H9 (cell line): ENCODE measurements around the gene CEP128. TPM values are rescaled to one million over a fixed set of nuclear protein-coding genes. Genes with fewer than 3 reads are reported as not detected.

Experiments
- DNase-seq: peaks from one replicate; pipeline ENCODE4 v3.0.0-alpha.2; 2017
- H2AFZ ChIP-seq: one replicate; pipeline ENCODE4 v1.6.1; 2013; ENCODE audit warnings: mild to moderate bottlenecking, low read length, control low read depth, moderate library complexity
- H2AK5ac ChIP-seq: 2 replicates; pipeline ENCODE4 v1.6.1; 2013; ENCODE audit warnings: low read length, control low read depth, mixed read lengths; ENCODE audit not compliant: insufficient read length
- H2BK120ac ChIP-seq: one replicate; pipeline ENCODE4 v1.6.1; 2013; ENCODE audit warnings: low read depth, mild to moderate bottlenecking, low read length, control low read depth, inconsistent platforms; ENCODE audit not compliant: poor library complexity, severe bottlenecking
- H2BK12ac ChIP-seq: 2 replicates; pipeline ENCODE4 v1.6.1; 2013; ENCODE audit warnings: low read length, control low read depth, mixed read lengths, low read depth; ENCODE audit not compliant: insufficient read length
- H2BK15ac ChIP-seq: 2 replicates; pipeline ENCODE4 v1.6.1; 2013; ENCODE audit warnings: low read depth, low read length, control low read depth
- H2BK20ac ChIP-seq: one replicate; pipeline ENCODE4 v1.6.1; 2013; ENCODE audit warnings: low read depth, mild to moderate bottlenecking, low read length, control low read depth, inconsistent platforms; ENCODE audit not compliant: poor library complexity, severe bottlenecking
- H2BK5ac ChIP-seq: 2 replicates; pipeline ENCODE4 v1.6.1; 2013; ENCODE audit warnings: low read length, control low read depth, mixed read lengths; ENCODE audit not compliant: insufficient read length
- H3K14ac ChIP-seq: 2 replicates; pipeline ENCODE4 v1.6.1; 2013; ENCODE audit warnings: low read length, control low read depth; ENCODE audit not compliant: insufficient read depth
- H3K18ac ChIP-seq: 2 replicates; pipeline ENCODE4 v1.6.1; 2013; ENCODE audit warnings: low read depth, mild to moderate bottlenecking, mixed read lengths, low read length, control low read depth; ENCODE audit not compliant: insufficient read length
- H3K23ac ChIP-seq: 2 replicates; pipeline ENCODE4 v1.6.1; 2013; ENCODE audit warnings: low read length, control low read depth, mixed read lengths, low read depth; ENCODE audit not compliant: insufficient read length
- H3K23me2 ChIP-seq: 2 replicates; pipeline ENCODE4 v1.6.1; 2013; ENCODE audit warnings: low read depth, mild to moderate bottlenecking, mixed read lengths, low read length, control low read depth; ENCODE audit not compliant: insufficient read length, poor library complexity, severe bottlenecking
- H3K27ac ChIP-seq: 2 replicates; pipeline ENCODE4 v1.5.1; 2013; ENCODE audit warnings: low read length, control low read depth, mixed read lengths, low read depth; ENCODE audit not compliant: insufficient read length
- H3K27me3 ChIP-seq: 2 replicates; pipeline ENCODE4 v1.6.1; 2013; ENCODE audit warnings: low read length, control low read depth, inconsistent platforms; ENCODE audit not compliant: insufficient read depth
- H3K4ac ChIP-seq: 2 replicates; pipeline ENCODE4 v1.6.1; 2013; ENCODE audit warnings: low read depth, mild to moderate bottlenecking, control low read depth, inconsistent platforms, low read length, moderate library complexity
- H3K4me1 ChIP-seq: 2 replicates; pipeline ENCODE4 v1.6.1; 2013; ENCODE audit warnings: low read length, control low read depth, inconsistent platforms; ENCODE audit not compliant: insufficient read depth
- H3K4me2 ChIP-seq: 2 replicates; pipeline ENCODE4 v1.6.1; 2013; ENCODE audit warnings: low read length, control low read depth, mixed read lengths; ENCODE audit not compliant: insufficient read length, insufficient read depth
- H3K56ac ChIP-seq: 2 replicates; pipeline ENCODE4 v1.6.1; 2013; ENCODE audit warnings: low read depth, mild to moderate bottlenecking, mixed read lengths, low read length, control low read depth; ENCODE audit not compliant: insufficient read length
- H3K79me1 ChIP-seq: 2 replicates; pipeline ENCODE4 v1.6.1; 2013; ENCODE audit warnings: low read depth, mild to moderate bottlenecking, moderate library complexity, low read length, control low read depth, inconsistent platforms; ENCODE audit not compliant: insufficient read depth, poor library complexity, severe bottlenecking
- H3K79me2 ChIP-seq: 2 replicates; pipeline ENCODE4 v1.6.1; 2013; ENCODE audit warnings: low read length, control low read depth, inconsistent platforms; ENCODE audit not compliant: insufficient read depth
- H3K9ac ChIP-seq: 2 replicates; pipeline ENCODE4 v1.6.1; 2013; ENCODE audit warnings: low read length, control low read depth, mixed read lengths; ENCODE audit not compliant: insufficient read length; ENCODE audit errors: extremely low read depth
- H3K9me3 ChIP-seq: one replicate; pipeline ENCODE4 v1.6.1; 2013; ENCODE audit warnings: low read depth, low read length, inconsistent platforms; ENCODE audit not compliant: control insufficient read depth
- H3T11ph ChIP-seq: one replicate; pipeline ENCODE4 v1.6.1; 2013; ENCODE audit warnings: mild to moderate bottlenecking, low read length, control low read depth, inconsistent platforms
- H4K20me1 ChIP-seq: one replicate; pipeline ENCODE4 v1.6.1; 2013; ENCODE audit not compliant: control insufficient read depth, insufficient read length, insufficient read depth
- H4K5ac ChIP-seq: 2 replicates; pipeline ENCODE4 v1.6.1; 2013; ENCODE audit warnings: low read depth, mild to moderate bottlenecking, mixed read lengths, low read length, control low read depth; ENCODE audit not compliant: insufficient read length
- H4K8ac ChIP-seq: replicated peaks from 2 replicates; pipeline ENCODE4 v1.6.1; 2013; ENCODE audit warnings: low read length, control low read depth, mixed read lengths, low read depth; ENCODE audit not compliant: insufficient read length
- H4K91ac ChIP-seq: 2 replicates; pipeline ENCODE4 v1.6.1; 2013; ENCODE audit warnings: low read depth, mild to moderate bottlenecking, moderate library complexity, mixed read lengths, low read length, control low read depth; ENCODE audit not compliant: insufficient read length
- H3K27ac Mint-ChIP-seq, 3 experiments: 2 replicates in 2 of 3; 3 replicates in 1 of 3; pipeline ENCODE4 v1.8.0; 2020 to 2021; ENCODE audit warnings: mixed read lengths in 3 of 3, mild to moderate bottlenecking in 1 of 3, moderate library complexity in 1 of 3
- H3K27me3 Mint-ChIP-seq: 2 replicates; pipeline ENCODE4 v1.8.0; 2021; ENCODE audit warnings: low read depth, mild to moderate bottlenecking, moderate library complexity, mixed read lengths
- H3K36me3 Mint-ChIP-seq, 3 experiments: 2 replicates in 2 of 3; 3 replicates in 1 of 3; pipeline ENCODE4 v1.8.0; 2020 to 2021; ENCODE audit warnings: low read depth in 3 of 3, mixed read lengths in 3 of 3; ENCODE audit not compliant: insufficient read depth in 1 of 3
- H3K4me1 Mint-ChIP-seq, 2 experiments: 2 replicates each; pipeline ENCODE4 v1.8.0; 2020; ENCODE audit warnings: mixed read lengths in 2 of 2
- H3K4me3 Mint-ChIP-seq, 2 experiments: 2 replicates in 1 of 2; 3 replicates in 1 of 2; pipeline ENCODE4 v1.8.0; 2020 to 2021; ENCODE audit warnings: mild to moderate bottlenecking in 2 of 2, mixed read lengths in 2 of 2, moderate library complexity in 1 of 2
- H3K9me3 Mint-ChIP-seq, 2 experiments: 2 replicates in 1 of 2; 3 replicates in 1 of 2; pipeline ENCODE4 v1.8.0; 2020; ENCODE audit warnings: mild to moderate bottlenecking in 2 of 2, mixed read lengths in 2 of 2, moderate library complexity in 1 of 2
- CTCF ChIP-seq: fragments of 200-600 bp; sonication (generic); conservative IDR thresholded peaks from 3 replicates; pipeline ENCODE4 v1.8.0; 2021; ENCODE audit warnings: antibody characterized with exemption, mild to moderate bottlenecking
- WGBS: extraction: QIAGEN DNeasy Blood & Tissue Kit; methylation state at CpG from one replicate; pipeline ENCODE4 v1.1.7; 2013; ENCODE audit warnings: missing lambda C conversion rate, low lambda C conversion rate, mixed read lengths; ENCODE audit not compliant: insufficient read length; ENCODE audit errors: extremely low coverage; 5-methylcytosine and 5-hydroxymethylcytosine counted together
- total RNA-seq: library from RNA; stranded (reverse); gene quantifications from 2 replicates; pipeline ENCODE4 v1.2.1, GENCODE V29; 2021

Gene CEP128
- total RNA-seq, 1 experiment from 2014 or later: 16.3 TPM

- H3K36me3 Mint-ChIP-seq: peaks cover 0 to 4% (median 0%) of the 10 kb centered on the region in 3 experiments; a peak in 3 of 7 replicates
- no peak overlapping the region for H4K91ac ChIP-seq
- WGBS: no CpG with 5 or more reads among the region's 7 CpGs
These were observed 475.9 kb downstream of the CEP128 start for GRCh38 chr14:80465546-80466220.

More at GRCh38 chr14:80465546-80466220, 475.9 kb downstream of the CEP128 start:
- Histone ChIP-seq H3K27me3 (no peaks in the 10 kb centered on the region; the same call in 1 of the 2 replicates), H3K14ac (no peak overlapping the region), H3K4ac (no peak overlapping the region), H3K23me2 (no peaks in the 10 kb centered on the region), H2BK20ac (no peak overlapping the region), H3K56ac (no peak overlapping the region), H2AK5ac (no peak overlapping the region), H3K79me1 (no peaks in the 10 kb centered on the region), H3K9ac (no peak overlapping the region), H4K20me1 (no peaks in the 10 kb centered on the region), H4K8ac (no peak overlapping the region), H2BK12ac (no peak overlapping the region), H2BK120ac (no peak overlapping the region), H3K18ac (no peak overlapping the region), H2AFZ (no peak overlapping the region), H3T11ph (no peak overlapping the region), H2BK15ac (no peak overlapping the region), H3K79me2 (no peaks in the 10 kb centered on the region), H3K9me3 (no peaks in the 10 kb centered on the region), H3K4me1 (peaks cover 3% of the 10 kb centered on the region; the same call in 1 of the 2 replicates), H2BK5ac (no peak overlapping the region), H3K27ac (no peak overlapping the region), H4K5ac (no peak overlapping the region), H3K4me2 (no peak overlapping the region), H3K23ac (no peak overlapping the region)
- no peak overlapping the region for H3K27ac Mint-ChIP-seq
- no peak for DNase-seq
- H3K4me3 Mint-ChIP-seq: no peak overlapping the region
- H3K27me3 Mint-ChIP-seq: peaks cover 39% of the 10 kb centered on the region
- peaks cover 4 to 5% of the 10 kb centered on the region in 2 experiments; a peak in 2 of 5 replicates for H3K9me3 Mint-ChIP-seq
- H3K4me1 Mint-ChIP-seq: peaks cover 36 to 39% of the 10 kb centered on the region in 2 experiments
- no peak for TF ChIP-seq CTCF
